Activated naive CD8-positive, alpha-beta T cell treated with anti-CD3 and anti-CD28 coated beads for 36 hours (primary cell): ENCODE data around the gene PDLIM5. TPM values are rescaled to one million over a fixed set of nuclear protein-coding genes. Genes with fewer than 3 reads are reported as not detected.
"Not testable (repeated sequence)": the region's sequence is repeated elsewhere in the genome, so short reads cannot be mapped to it uniquely, and the experiment has no call there.

Experiments used
- DNase-seq: peaks from one replicate; pipeline ENCODE4 v3.0.0; 2021
- H3K27ac Mint-ChIP-seq: one replicate; pipeline ENCODE4 v1.8.0; 2022; ENCODE audit warnings: mild to moderate bottlenecking, moderate library complexity, mixed read lengths
- H3K27me3 Mint-ChIP-seq: one replicate; pipeline ENCODE4 v1.8.0; 2022; ENCODE audit warnings: mild to moderate bottlenecking, mixed read lengths
- H3K36me3 Mint-ChIP-seq: one replicate; pipeline ENCODE4 v1.8.0; 2021; ENCODE audit warnings: mild to moderate bottlenecking, mixed read lengths
- H3K4me1 Mint-ChIP-seq: one replicate; pipeline ENCODE4 v1.8.0; 2021; ENCODE audit warnings: mixed read lengths
- H3K4me3 Mint-ChIP-seq: one replicate; pipeline ENCODE4 v1.8.0; 2022; ENCODE audit warnings: mild to moderate bottlenecking, moderate library complexity, mixed read lengths
- H3K9me3 Mint-ChIP-seq: one replicate; pipeline ENCODE4 v1.8.0; 2022; ENCODE audit warnings: mixed read lengths
- total RNA-seq, 2 experiments: library from RNA; stranded (reverse); gene quantifications; one replicate each; pipeline ENCODE4 v1.2.3, GENCODE V29; 2021

PDLIM5 gene
- total RNA-seq, 2 experiments from 2014 or later, result 15.1 to 17.0 TPM

- DNase-seq, result no peak
- no peak overlapping the region for H3K27ac Mint-ChIP-seq
- H3K36me3 Mint-ChIP-seq, result peaks cover 11% of the 10 kb centered on the region
- H3K4me3 Mint-ChIP-seq, result no peak overlapping the region
- peaks cover 2% of the 10 kb centered on the region for H3K4me1 Mint-ChIP-seq
- no peaks in the 10 kb centered on the region for H3K27me3 Mint-ChIP-seq
- H3K9me3 Mint-ChIP-seq, result peaks cover 7% of the 10 kb centered on the region
Measured at GRCh38 chr4:94466923-94467322, 15.2 kb downstream of the PDLIM5 start.

- Mint-ChIP-seq H3K27ac (no peak overlapping the region), H3K36me3 (peaks cover 15% of the 10 kb centered on the region), H3K27me3 (no peaks in the 10 kb centered on the region), H3K4me1 (peaks cover 2% of the 10 kb centered on the region), H3K9me3 (peaks cover 7% of the 10 kb centered on the region), H3K4me3 (no peak overlapping the region)
- no peak for DNase-seq
Measured at GRCh38 chr4:94468093-94468769, 16.5 kb downstream of the PDLIM5 start.

- H3K27ac Mint-ChIP-seq, result no peak overlapping the region
- no peaks in the 10 kb centered on the region for H3K27me3 Mint-ChIP-seq
- no peak overlapping the region for H3K4me3 Mint-ChIP-seq
- no peak for DNase-seq
- no peaks in the 10 kb centered on the region for H3K4me1 Mint-ChIP-seq
- H3K9me3 Mint-ChIP-seq, result peaks cover 7% of the 10 kb centered on the region
- peaks cover 15% of the 10 kb centered on the region for H3K36me3 Mint-ChIP-seq
Measured at GRCh38 chr4:94469221-94469784, 17.6 kb downstream of the PDLIM5 start.

- Mint-ChIP-seq H3K4me1 (no peaks in the 10 kb centered on the region), H3K27ac (no peak overlapping the region), H3K9me3 (peaks cover 7% of the 10 kb centered on the region), H3K36me3 (peaks cover 15% of the 10 kb centered on the region), H3K27me3 (no peaks in the 10 kb centered on the region), H3K4me3 (no peak overlapping the region)
- no peak for DNase-seq
Measured at GRCh38 chr4:94470132-94470531, 18.4 kb downstream of the PDLIM5 start.

GRCh38 chr4:94470782-94471181, 19.0 kb downstream of the PDLIM5 start:
- H3K4me1 Mint-ChIP-seq, H3K9me3 Mint-ChIP-seq, H3K4me3 Mint-ChIP-seq, DNase-seq, H3K27ac Mint-ChIP-seq, H3K27me3 Mint-ChIP-seq: not testable (repeated sequence)
- peaks cover 15% of the 10 kb centered on the region for H3K36me3 Mint-ChIP-seq

- Mint-ChIP-seq H3K4me1 (no peaks in the 10 kb centered on the region), H3K4me3 (no peak overlapping the region), H3K27me3 (no peaks in the 10 kb centered on the region), H3K36me3 (peaks cover 15% of the 10 kb centered on the region), H3K27ac (no peak overlapping the region), H3K9me3 (peaks cover 7% of the 10 kb centered on the region)
- DNase-seq, result no peak
Measured at GRCh38 chr4:94472056-94472826, 20.5 kb downstream of the PDLIM5 start.

GRCh38 chr4:94475050-94475449, 23.3 kb downstream of the PDLIM5 start:
- Mint-ChIP-seq H3K9me3 (peaks cover 7% of the 10 kb centered on the region), H3K27ac (no peak overlapping the region), H3K36me3 (peaks cover 11% of the 10 kb centered on the region), H3K27me3 (no peaks in the 10 kb centered on the region), H3K4me3 (no peak overlapping the region), H3K4me1 (no peaks in the 10 kb centered on the region)
- no peak for DNase-seq

GRCh38 chr4:94475794-94476193, 24.1 kb downstream of the PDLIM5 start:
- Mint-ChIP-seq H3K27me3 (no peaks in the 10 kb centered on the region), H3K36me3 (peaks cover 5% of the 10 kb centered on the region), H3K4me3 (no peak overlapping the region), H3K4me1 (peaks cover 3% of the 10 kb centered on the region), H3K27ac (no peak overlapping the region), H3K9me3 (peaks cover under 1% of the 10 kb centered on the region)
- DNase-seq, result no peak

- H3K4me1 Mint-ChIP-seq, result peaks cover 3% of the 10 kb centered on the region
- no peak for DNase-seq
- H3K9me3 Mint-ChIP-seq, result no peaks in the 10 kb centered on the region
- H3K27me3 Mint-ChIP-seq, result no peaks in the 10 kb centered on the region
- H3K27ac Mint-ChIP-seq, result no peak overlapping the region
- H3K36me3 Mint-ChIP-seq, result peaks cover 3% of the 10 kb centered on the region
- H3K4me3 Mint-ChIP-seq, result no peak overlapping the region
Measured at GRCh38 chr4:94477227-94477626, 25.5 kb downstream of the PDLIM5 start.

GRCh38 chr4:94478805-94479204, 27.1 kb downstream of the PDLIM5 start:
- H3K36me3 Mint-ChIP-seq, H3K27ac Mint-ChIP-seq, H3K4me1 Mint-ChIP-seq, H3K4me3 Mint-ChIP-seq, DNase-seq, H3K27me3 Mint-ChIP-seq, H3K9me3 Mint-ChIP-seq: not testable (repeated sequence)

GRCh38 chr4:94479358-94480141, 27.8 kb downstream of the PDLIM5 start:
- Mint-ChIP-seq H3K4me3 (no peak overlapping the region), H3K27me3 (no peaks in the 10 kb centered on the region), H3K36me3 (no peaks in the 10 kb centered on the region), H3K27ac (no peak overlapping the region), H3K4me1 (peaks cover 3% of the 10 kb centered on the region), H3K9me3 (no peaks in the 10 kb centered on the region)
- DNase-seq, result no peak

- H3K4me3 Mint-ChIP-seq, result no peak overlapping the region
Measured at GRCh38 chr4:94480362-94480951, 28.7 kb downstream of the PDLIM5 start.

GRCh38 chr4:94483895-94484294, 32.2 kb downstream of the PDLIM5 start:
- DNase-seq, result no peak
- H3K27me3 Mint-ChIP-seq, result no peaks in the 10 kb centered on the region
- H3K9me3 Mint-ChIP-seq, result no peaks in the 10 kb centered on the region
- H3K36me3 Mint-ChIP-seq, result no peaks in the 10 kb centered on the region
- H3K27ac Mint-ChIP-seq, result no peak overlapping the region
- H3K4me3 Mint-ChIP-seq, result no peak overlapping the region
- peaks cover 10% of the 10 kb centered on the region for H3K4me1 Mint-ChIP-seq

More at GRCh38 chr4:94480362-94480951, 28.7 kb downstream of the PDLIM5 start:
- DNase-seq, result no peak
- H3K9me3 Mint-ChIP-seq, result no peaks in the 10 kb centered on the region
- peaks cover 10% of the 10 kb centered on the region for H3K4me1 Mint-ChIP-seq
- H3K36me3 Mint-ChIP-seq, result no peaks in the 10 kb centered on the region
- no peak overlapping the region for H3K27ac Mint-ChIP-seq
- no peaks in the 10 kb centered on the region for H3K27me3 Mint-ChIP-seq

- peaks cover 10% of the 10 kb centered on the region for H3K4me1 Mint-ChIP-seq
- H3K4me3 Mint-ChIP-seq, result no peak overlapping the region
- no peak overlapping the region for H3K27ac Mint-ChIP-seq
- H3K27me3 Mint-ChIP-seq, result no peaks in the 10 kb centered on the region
- no peaks in the 10 kb centered on the region for H3K9me3 Mint-ChIP-seq
- H3K36me3 Mint-ChIP-seq, result no peaks in the 10 kb centered on the region
- DNase-seq, result no peak
Measured at GRCh38 chr4:94484818-94485217, 33.1 kb downstream of the PDLIM5 start.

- DNase-seq, result no peak
- H3K27ac Mint-ChIP-seq, result no peak overlapping the region
- H3K27me3 Mint-ChIP-seq, result no peaks in the 10 kb centered on the region
- no peaks in the 10 kb centered on the region for H3K36me3 Mint-ChIP-seq
- H3K4me1 Mint-ChIP-seq, result peaks cover 7% of the 10 kb centered on the region
- no peak overlapping the region for H3K4me3 Mint-ChIP-seq
- H3K9me3 Mint-ChIP-seq, result no peaks in the 10 kb centered on the region
Measured at GRCh38 chr4:94486372-94486801, 34.6 kb downstream of the PDLIM5 start.
